ENCODE measurements around the gene TTLL3. TPM values are rescaled to one million over a fixed set of nuclear protein-coding genes. Genes with fewer than 3 reads are reported as not detected.

Gene TTLL3
- total and polyA plus RNA-seq, 2 of the 13 experiments (the other 11 are each of a cell fraction or from before 2014, with no cell fraction given) = 9.5 to 51.2 TPM

DNA sequence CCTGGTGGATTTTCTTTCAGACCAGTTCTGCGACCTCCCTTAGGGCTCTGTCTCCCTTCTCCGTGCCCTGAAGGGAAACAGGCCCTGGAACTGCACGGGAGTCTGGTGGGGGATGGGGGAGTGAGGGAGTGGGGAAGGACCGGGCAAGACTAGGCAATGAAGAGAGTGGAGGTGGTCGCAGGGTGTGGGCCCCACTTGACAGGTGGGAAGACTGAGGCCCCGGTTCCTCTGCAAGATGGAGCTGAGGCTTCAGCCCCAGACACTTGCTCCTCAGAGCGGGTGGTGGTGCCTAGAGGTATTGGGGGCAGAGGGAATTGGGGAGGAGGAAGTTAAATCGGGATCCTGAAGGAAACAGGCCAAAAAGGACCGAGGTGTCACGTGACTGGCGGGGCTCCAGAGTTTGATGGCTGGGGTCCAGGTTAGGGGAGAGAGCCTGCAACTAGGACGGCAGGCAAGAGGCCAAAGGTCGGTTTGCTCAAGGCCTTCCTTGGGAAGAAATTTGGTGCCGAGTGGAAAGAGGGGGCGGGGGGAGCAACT lies 39.7 kb upstream of the TTLL3 start (continued):
- TF ChIP-seq HOXA3 (CRISPR knock-in tag; IDR thresholded peaks at IDR 0.05) (peak; percentile 40; the same call in 1 of the 2 replicates), ZNF614 (CRISPR knock-in tag; IDR thresholded peaks at IDR 0.05; ENCODE audit: borderline replicate concordance) (no peak), MTF1 (CRISPR knock-in tag; IDR thresholded peaks at IDR 0.05) (0 out of 2 replicates have a peak, but pooled peaks have one; percentile 55), ISL2 (CRISPR knock-in tag; IDR thresholded peaks at IDR 0.05) (no peak), NR2F6 (IDR thresholded peaks at IDR 0.05) (0 out of 2 replicates have a peak, but pooled peaks have one; percentile 41), NR2F6 (CRISPR knock-in tag; IDR thresholded peaks at IDR 0.05) (peak; percentile 29), HDAC1 (CRISPR knock-in tag; IDR thresholded peaks at IDR 0.05) (peak; percentile 27; the same call in 1 of the 2 replicates), NR2F1 (CRISPR knock-in tag; IDR thresholded peaks at IDR 0.05) (peak; percentile 41 to 54; a peak in 2 of 4 replicates), SP5 (CRISPR knock-in tag; IDR thresholded peaks at IDR 0.05; ENCODE audit: borderline replicate concordance, low read depth) (no peak), ZNF746 (CRISPR knock-in tag; IDR thresholded peaks at IDR 0.05) (0 out of 2 replicates have a peak, but pooled peaks have one; percentile 23), ZNF331 (CRISPR knock-in tag; IDR thresholded peaks at IDR 0.05) (no peak; the same call in 1 of the 2 replicates), ZNF788 (CRISPR knock-in tag; IDR thresholded peaks at IDR 0.05; ENCODE audit: borderline replicate concordance) (0 out of 2 replicates have a peak, but pooled peaks have one; percentile 8), ZNF251 (CRISPR knock-in tag; IDR thresholded peaks at IDR 0.05) (no peak), SP2 (CRISPR knock-in tag; IDR thresholded peaks at IDR 0.05) (peak; percentile 14; the same call in 1 of the 2 replicates), CHD4 (IDR thresholded peaks at IDR 0.05; ENCODE audit: borderline replicate concordance, low read length) (peak; percentile 96), WIZ (CRISPR knock-in tag; IDR thresholded peaks at IDR 0.05) (0 out of 2 replicates have a peak, but pooled peaks have one; percentile 13), THAP11 (CRISPR knock-in tag; IDR thresholded peaks at IDR 0.05) (peak; percentile 6; the same call in 1 of the 2 replicates), HNRNPK (IDR thresholded peaks at IDR 0.05; ENCODE audit: low read depth, low read length, poor library complexity, severe bottlenecking) (no peak), ZMYM3 (CRISPR knock-in tag; IDR thresholded peaks at IDR 0.05) (peak; percentile 98), KDM1A (CRISPR knock-in tag; IDR thresholded peaks at IDR 0.05) (peak; percentile 79; the same call in 1 of the 2 replicates), ZKSCAN1 (IDR thresholded peaks at IDR 0.05; ENCODE audit: low read length) (no peak)
- TF ChIP-seq, protein P1, sequence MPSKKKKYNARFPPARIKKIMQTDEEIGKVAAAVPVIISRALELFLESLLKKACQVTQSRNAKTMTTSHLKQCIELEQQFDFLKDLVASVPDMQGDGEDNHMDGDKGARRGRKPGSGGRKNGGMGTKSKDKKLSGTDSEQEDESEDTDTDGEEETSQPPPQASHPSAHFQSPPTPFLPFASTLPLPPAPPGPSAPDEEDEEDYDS (CRISPR knock-in tag; IDR thresholded peaks at IDR 0.05) = no peak
- TF ChIP-seq, protein P2, sequence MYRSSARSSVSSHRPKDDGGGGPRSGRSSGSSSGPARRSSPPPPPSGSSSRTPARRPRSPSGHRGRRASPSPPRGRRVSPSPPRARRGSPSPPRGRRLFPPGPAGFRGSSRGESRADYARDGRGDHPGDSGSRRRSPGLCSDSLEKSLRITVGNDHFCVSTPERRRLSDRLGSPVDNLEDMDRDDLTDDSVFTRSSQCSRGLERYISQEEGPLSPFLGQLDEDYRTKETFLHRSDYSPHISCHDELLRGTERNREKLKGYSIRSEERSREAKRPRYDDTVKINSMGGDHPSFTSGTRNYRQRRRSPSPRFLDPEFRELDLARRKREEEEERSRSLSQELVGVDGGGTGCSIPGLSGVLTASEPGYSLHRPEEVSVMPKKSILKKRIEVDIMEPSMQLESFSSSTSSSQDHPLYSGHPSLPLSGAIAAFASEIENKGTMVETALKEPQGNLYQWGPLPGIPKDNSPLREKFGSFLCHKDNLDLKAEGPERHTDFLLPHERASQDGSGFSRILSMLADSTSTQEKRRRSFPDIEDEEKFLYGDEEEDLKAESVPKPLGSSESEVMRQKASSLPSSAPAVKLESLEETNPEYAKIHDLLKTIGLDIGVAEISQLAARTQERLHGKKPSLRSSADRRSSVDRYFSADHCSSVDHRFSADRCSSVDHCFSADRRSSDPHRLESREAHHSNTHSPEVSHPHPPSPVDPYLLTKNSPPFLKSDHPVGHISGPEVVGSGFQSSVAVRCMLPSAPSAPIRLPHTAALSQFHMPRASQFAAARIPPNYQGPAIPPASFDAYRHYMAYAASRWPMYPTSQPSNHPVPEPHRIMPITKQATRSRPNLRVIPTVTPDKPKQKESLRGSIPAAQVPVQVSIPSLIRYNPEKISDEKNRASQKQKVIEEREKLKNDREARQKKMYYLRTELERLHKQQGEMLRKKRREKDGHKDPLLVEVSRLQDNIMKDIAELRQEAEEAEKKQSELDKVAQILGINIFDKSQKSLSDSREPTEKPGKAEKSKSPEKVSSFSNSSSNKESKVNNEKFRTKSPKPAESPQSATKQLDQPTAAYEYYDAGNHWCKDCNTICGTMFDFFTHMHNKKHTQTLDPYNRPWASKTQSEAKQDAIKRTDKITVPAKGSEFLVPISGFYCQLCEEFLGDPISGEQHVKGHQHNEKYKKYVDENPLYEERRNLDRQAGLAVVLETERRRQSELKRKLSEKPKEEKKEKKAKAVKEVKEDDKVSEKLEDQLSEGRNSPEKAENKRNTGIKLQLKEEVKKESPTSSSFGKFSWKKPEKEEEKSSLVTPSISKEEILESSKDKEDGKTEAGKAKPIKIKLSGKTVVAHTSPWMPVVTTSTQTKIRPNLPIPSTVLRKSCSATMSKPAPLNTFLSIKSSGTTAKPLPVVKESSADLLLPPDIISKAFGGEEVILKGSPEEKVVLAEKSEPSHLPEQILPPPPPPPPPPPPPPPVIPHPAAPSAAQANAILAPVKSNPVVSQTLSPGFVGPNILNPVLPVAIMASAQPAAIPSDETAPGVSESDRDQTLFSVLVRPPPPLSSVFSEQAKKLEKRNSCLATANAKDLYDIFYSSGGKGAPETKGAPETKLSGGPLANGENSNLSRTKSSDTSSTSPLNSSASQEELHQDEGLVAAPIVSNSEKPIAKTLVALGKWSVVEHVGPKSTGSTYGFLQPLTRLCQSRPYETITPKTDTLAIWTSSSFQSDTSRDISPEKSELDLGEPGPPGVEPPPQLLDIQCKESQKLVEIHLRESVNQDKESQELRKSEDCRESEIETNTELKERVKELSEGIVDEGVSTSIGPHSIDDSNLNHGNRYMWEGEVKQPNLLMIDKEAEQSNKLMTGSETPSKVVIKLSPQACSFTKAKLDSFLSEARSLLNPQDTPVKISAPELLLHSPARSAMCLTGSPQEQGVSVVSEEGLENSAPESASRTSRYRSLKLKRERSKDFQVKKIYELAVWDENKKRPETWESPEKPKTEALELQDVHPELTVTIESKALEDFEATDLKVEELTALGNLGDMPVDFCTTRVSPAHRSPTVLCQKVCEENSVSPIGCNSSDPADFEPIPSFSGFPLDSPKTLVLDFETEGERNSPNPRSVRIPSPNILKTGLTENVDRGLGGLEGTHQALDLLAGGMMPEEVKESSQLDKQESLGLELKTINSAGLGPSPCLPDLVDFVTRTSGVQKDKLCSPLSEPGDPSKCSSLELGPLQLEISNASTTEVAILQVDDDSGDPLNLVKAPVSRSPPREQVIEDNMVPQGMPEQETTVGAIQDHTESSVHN (CRISPR knock-in tag; IDR thresholded peaks at IDR 0.05) = no peak
- TF ChIP-seq, protein P3, sequence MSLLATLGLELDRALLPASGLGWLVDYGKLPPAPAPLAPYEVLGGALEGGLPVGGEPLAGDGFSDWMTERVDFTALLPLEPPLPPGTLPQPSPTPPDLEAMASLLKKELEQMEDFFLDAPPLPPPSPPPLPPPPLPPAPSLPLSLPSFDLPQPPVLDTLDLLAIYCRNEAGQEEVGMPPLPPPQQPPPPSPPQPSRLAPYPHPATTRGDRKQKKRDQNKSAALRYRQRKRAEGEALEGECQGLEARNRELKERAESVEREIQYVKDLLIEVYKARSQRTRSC (CRISPR knock-in tag; IDR thresholded peaks at IDR 0.05; ENCODE audit: low read depth) = no peak

Measured in HepG2 (cell line).